Activated CD4-positive, alpha-beta T cell treated with anti-CD3 and anti-CD28 coated beads, Interleukin-2, Interleukin-4, amounts not matched to agents 100 ng/mL and 50 ng/mL, durations not matched to agents 16 hours and 8 hours (primary cell): ENCODE measurements around the gene C1orf216.
"Not testable (repeated sequence)": the region's sequence is repeated elsewhere in the genome, so short reads cannot be mapped to it uniquely, and the experiment has no call there.

Experiments
- DNase-seq: peaks from one replicate; pipeline ENCODE4 v3.0.0-alpha.2; 2020; ENCODE audit warnings: low spot score

Gene C1orf216

DNA sequence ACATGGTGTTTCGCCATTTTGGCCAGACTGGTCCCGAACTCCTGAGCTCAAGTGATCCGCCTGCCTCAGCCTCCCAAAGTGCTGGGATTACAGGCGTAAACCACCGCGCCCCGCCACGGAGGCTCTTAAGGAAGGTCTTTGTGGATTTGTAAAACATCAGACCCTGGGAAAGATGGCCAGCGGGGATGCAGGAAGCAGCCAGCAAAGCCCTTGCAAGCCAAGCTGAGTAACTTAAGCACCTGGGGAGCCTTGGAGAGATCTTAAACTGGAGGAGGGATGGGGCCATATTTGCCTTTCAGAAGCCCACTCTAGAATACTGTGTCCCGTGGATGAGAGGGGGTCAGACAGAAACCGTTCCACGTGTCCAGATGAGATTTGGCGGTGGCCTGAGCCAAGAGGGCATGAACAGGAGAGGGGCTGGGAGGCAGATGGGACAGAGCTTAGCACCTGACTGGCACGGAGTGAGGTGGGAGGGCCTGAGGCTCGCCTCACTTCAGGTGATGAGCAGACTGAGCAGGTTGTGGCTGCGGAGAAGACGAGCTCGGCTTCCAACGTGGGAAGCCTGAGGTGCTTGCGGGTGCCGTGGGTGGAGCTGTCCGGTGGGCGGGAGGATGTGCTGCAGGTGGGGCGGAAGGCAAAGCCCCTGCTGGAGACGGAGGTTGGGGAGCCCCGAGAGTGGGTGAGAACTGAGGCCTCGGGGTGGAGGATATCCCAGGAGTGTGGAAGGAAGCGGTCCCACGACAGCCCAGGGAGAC, 11.7 kb downstream of the C1orf216 start:
- no peak for DNase-seq

DNA sequence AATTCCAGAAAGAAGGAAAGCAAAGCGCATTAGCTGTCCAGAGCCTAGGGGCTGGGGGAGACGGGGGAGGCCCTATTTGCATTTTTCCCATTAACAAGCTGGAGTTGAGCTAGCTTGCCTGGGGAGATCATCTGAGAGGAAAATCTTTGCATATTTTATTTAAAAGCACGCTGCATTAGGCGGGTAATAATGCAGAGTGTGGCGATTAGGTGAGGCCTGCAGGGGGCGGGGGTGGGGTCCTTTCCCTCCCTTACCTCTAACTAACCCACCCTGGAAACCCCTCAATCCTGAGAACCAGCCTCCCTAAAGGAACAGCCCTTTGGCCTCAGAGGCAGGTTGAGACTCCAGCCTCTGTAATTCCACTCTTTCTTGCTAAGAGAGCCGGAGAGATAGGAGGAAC, 16.2 kb downstream of the C1orf216 start:
- DNase-seq = no peak

DNA sequence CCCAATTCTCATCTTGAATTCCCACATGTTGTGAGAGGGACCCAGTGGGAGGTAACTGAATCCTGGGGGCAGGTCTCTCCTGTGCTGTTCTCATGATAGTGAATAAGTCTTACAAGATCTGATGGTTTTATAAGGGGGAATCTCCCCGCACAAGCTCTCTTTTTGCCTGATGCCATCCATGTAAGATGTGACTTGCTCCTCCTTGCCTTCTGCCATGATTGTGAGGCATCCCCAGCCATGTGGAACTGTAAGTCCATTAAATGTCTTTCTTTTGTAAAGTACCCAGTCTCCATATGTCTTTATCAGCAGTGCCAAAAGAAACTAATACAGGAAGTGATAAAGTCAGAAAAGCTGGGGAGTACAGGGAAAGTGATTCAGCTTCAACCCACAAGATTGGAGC, 19.5 kb downstream of the C1orf216 start:
- DNase-seq = not testable (repeated sequence)

DNA sequence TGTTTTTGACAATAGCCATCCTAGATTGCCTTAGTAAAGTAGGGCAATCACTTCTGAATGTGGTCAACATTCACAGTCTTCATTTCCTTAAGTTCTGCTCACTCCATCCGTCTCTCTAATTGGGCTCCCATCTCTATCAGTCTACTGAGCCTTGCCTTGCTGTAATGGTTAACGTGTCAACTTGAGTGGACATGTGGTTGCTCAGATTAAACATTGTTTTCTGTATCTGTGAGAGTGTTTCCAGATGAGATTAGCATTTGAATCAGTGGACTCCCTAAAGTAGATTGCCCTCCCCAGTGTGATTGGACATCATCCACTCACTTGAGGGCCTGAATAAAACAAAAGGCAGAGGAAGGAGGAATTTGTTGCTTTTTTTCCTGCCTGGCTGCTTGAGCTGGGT, 26.4 kb downstream of the C1orf216 start:
- DNase-seq = no peak

DNA sequence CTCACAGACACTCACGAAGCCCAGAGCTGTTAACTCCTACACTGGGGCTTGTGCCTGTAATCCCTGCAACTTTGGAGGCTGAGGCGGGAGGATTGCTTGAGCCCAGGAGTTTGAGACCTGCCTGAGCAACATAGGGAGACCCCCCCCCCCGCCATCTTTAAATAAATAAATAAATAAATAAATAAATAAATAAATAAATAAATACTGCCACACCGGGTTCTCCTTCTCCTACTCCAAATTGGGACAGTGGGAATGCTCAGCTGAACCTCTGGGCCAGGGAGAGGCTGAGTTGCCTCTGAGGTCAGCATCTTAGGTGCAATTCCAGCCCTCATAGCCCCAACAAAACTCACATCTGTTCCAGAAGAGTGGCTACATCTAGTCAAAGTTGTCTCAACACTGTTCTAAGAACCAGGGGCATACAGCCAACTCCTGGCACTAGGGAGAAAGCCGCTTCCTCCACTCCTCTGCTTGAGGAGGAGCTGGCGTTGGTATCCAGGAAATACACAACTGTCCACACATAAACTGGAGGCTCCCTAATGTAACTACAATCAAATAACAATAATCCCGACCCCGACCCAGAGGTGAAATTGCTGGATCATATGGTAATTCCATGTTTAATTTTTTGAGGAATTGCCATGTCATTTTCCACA, 27.0 kb downstream of the C1orf216 start:
- DNase-seq = no peak

DNA sequence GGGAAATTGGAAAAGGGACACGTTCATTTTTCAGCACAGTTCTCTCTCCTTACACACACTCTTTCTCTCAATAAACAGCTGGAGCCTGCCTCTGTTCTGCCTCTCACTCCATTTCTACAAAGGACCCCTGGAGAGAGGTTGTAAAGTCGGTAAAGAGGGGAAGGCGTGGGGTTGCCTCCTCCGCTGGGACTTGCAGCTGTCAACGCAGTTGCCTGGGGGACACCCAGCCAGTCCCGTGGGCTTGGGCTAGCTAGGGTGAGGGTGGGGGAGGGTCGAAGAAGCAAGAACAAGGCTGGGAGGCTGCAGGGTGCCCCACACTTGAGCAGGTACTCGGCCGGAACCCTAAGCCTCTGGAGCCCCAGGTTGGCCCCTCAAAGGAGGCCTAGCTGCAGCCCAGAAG, 27.6 kb downstream of the C1orf216 start:
- DNase-seq = no peak

DNA sequence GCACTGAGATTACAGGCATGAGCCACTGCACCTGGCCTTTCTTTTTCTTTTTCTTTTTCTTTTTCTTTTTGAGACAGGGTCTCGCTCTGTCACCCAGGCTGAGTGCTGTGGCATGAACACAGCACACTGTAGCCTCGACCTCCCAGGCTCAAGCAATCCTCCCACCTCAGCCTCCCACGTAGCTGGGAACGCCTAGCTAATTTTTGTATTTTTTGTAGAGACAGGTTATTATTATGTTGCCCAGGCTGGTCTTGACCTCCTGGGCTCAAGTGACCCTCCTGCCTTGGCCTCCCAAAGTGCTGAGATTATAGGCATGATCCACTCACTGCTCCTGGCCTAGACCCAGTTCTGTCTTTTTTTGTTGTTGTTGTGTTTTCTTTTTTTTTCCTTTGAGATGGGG, 28.6 kb downstream of the C1orf216 start:
- DNase-seq = not testable (repeated sequence)

DNA sequence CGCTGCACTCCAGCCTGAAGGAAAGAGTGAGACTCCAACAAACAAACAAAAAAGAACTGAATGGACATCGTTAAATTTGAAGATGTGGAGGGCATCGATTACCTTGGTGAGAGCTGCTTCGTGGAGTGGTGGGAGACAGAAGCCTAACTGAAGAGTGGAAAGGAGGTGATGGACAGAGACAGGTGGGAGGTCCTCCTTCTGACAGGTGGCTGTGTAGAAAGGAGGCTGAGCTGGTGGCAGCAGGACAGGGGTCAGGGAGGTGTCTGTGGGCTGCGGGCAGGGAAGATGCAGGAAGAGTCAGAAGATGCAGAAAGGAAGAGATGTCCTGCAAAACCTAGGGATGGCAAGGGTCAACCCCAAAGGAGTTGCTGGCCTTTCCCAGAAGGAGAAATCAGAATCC, 30.5 kb downstream of the C1orf216 start:
- no peak for DNase-seq

DNA sequence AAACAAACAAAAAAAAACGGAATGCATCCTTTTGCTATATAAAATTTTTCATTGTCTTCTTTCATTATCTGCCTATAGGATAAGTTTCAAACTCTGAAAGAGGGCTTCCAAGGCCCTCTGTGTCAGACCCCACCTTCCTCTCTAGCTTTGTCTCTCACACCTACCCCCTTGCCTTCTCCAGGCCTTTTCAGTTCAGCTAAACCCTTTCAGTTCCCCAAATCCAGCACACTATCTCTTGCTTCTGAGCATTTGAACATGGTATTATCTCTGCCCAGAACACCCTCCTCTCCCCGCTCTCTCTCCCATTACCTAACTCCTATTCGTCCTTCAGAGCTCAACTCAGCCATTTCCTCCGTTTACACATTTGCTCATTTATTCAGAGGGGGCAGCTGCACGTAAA, 35.7 kb downstream of the C1orf216 start:
- DNase-seq = no peak

DNA sequence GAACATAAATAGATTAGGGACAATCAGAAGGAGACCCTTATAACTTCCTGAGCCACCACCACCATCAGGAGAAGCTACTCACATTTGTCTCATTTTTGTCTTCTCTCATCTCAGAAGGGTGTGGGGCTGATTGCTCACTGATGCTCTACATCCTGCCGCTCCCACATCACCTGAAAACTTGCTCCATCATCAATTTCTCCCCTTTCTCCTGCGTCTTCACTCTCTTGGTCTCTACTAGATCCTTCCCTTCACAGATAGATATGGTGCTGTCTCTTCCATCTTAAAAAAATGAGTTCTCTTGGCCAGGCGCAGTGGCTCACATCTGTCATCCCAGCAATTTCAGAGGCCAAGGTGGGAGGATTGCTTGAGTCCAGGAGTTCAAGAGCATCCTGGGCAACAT, 38.4 kb downstream of the C1orf216 start:
- no peak for DNase-seq

DNA sequence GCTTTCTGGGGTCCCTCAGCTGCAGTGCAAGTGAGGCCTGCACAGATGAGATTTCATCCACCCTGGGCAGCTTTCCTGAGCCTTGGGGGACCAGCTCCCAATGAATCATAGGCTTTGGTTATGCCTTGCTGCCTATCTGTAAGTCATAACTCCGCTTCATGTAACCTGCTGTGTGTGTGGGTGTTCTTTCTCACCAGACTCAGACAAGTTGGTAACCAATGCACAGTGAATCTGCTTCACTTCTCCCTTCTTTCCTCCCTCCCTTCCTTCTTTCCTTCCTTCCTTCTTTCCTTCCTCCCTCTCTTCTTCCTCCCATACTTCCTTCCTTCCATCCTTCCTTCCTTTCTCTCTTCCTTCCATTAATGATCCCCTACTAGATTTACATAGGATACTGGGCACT, 42.9 kb downstream of the C1orf216 start:
- no peak for DNase-seq

DNA sequence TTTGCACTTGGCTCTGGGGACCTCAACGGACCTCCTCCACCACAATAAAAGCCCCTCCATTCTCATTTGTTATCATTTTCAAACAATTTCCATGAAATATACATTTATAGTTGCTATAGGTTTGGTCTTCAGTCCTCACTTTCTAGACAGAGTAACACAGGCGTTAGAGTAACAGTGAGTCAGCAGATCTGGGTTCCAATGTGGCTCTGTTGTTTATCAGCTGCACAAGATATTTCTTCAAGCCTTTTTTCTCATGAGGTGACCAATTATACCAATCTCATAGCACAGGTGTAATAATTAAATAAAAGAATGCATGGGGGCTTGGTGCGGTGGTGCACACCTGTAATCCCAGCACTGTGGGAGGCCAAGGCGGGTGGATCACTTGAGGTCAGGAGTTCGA, 44.6 kb downstream of the C1orf216 start:
- DNase-seq = no peak

DNA sequence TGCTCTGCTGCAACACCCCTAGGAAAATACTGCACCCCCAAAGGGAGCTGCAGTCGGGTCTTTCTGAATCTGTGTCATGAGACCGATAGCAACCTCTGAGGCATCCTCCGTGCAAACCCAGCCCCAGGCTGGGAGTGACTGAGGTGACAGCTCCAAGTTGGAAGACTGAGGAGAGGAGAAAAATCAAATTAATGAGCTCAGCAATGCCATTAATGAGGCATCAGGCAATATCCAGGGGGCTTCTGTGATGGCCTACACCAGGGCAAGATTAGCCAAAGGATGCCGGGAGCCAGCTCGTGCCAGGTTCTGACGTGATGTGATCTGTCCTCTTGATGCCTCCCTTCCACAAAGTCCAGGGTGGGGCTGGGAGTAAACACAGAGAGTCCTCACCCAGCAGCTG, 46.6 kb downstream of the C1orf216 start:
- DNase-seq = no peak

DNA sequence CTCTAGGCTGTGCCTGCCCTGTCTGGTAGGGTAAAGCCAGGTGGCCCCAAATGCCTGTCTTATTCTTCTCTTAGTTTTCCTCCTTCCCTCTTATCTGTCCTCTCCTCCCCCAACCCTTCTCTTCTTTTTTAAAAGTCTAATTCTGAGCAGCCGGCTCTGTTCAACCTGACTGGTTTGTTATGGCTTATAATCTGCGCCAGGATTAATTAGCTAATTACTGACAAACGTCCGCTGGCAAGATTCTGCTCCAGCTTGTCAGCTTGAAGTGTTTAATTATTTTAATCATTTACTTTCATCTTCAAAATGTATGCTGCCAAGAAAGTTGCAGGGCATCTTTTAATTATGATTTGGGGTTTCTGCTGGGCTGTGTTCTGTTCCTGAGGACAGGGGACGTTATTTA, 50.2 kb downstream of the C1orf216 start:
- no peak for DNase-seq

DNA sequence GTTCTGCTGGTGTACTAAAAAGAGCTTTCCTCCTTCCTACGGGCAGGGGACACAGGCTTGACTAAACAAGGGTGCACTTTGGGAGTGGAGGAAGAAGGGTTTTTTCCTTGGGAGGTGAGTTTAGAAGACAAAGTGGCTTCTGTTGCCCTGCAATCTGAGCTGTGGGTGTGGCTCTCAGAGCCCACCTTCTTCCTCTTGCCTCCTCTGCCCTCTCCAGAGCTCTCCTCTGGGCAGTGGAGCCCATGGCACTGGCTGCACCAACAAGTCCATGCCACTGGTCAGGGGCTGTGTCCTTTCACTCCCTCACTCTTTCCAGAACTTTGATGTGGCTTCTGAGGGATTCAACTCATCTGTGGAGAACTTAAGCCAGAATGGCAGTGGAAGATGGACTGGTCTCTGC, 51.8 kb downstream of the C1orf216 start:
- DNase-seq = no peak

DNA sequence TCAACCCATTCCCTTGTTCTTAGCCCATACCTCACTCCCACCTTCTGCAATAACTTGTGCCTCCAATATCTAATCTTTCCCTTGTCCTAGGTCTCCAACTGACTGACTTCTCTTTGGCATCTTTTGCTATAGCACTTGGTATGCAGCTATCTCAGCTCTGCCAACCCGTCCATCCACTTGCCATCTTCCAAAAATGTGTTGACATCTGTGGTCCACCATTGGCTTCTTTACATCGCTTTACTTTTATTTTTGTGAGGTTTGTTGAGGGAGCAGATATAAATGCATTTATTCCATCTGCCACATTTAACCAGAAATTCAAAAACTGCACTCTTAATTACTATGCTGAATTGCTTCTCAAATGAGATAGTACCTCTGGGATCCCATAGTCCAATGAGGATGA, 52.5 kb downstream of the C1orf216 start:
- DNase-seq = no peak
